ENCODE results near the gene LRRC3B. TPM values are rescaled to one million over a fixed set of nuclear protein-coding genes. Genes with fewer than 3 reads are reported as not detected.

Gene LRRC3B
- total and polyA plus RNA-seq, 7 donors, result under 0.01 to 1.1 (median 0.41) TPM; not detected in 2

DNA sequence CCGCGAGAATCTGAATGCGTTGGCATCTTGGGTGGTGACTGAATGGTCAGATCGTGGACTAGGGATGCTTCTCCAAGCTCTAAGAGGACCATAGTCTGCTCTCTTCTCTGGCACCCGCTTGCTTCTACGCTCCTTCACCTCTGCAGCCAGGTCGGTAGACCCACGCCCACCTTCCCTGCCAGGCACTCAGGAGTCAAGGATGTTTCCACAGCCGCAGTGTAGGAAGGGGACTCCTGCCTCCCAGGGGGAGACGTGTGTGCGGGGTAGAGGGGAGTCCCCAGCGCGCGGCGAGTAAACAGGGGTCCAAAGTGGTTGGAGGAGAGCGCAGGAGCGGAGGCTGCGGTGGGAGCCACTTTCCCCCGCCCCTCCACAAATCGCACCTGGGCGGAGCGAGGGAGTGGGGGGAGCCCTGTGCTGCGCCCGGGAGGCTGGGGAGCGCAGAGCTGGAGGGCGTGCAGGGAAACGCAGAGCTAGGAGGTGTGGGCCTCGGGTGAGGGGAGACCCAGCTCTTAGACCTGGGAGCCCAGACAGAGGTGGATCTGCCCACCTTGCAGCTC lies 1.7 kb downstream of the LRRC3B start:
- TF ChIP-seq EP300 (IDR thresholded peaks at IDR 0.05), result no peak
- TF ChIP-seq, protein P1, sequence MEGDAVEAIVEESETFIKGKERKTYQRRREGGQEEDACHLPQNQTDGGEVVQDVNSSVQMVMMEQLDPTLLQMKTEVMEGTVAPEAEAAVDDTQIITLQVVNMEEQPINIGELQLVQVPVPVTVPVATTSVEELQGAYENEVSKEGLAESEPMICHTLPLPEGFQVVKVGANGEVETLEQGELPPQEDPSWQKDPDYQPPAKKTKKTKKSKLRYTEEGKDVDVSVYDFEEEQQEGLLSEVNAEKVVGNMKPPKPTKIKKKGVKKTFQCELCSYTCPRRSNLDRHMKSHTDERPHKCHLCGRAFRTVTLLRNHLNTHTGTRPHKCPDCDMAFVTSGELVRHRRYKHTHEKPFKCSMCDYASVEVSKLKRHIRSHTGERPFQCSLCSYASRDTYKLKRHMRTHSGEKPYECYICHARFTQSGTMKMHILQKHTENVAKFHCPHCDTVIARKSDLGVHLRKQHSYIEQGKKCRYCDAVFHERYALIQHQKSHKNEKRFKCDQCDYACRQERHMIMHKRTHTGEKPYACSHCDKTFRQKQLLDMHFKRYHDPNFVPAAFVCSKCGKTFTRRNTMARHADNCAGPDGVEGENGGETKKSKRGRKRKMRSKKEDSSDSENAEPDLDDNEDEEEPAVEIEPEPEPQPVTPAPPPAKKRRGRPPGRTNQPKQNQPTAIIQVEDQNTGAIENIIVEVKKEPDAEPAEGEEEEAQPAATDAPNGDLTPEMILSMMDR (IDR thresholded peaks at IDR 0.05), result no peak
- no peak for TF ChIP-seq POLR2AphosphoS5 (IDR thresholded peaks at IDR 0.05)
- no peak for TF ChIP-seq POLR2A (IDR thresholded peaks at IDR 0.05)
- Histone ChIP-seq H3K9me3 (no peaks in the 10 kb centered on the region), H3K4me3 (peak overlapping the region in 3 of 4 donors; percentile 35 to 48 (median 44)), H3K36me3 (no peaks in the 10 kb centered on the region), H3K27me3 (peaks cover 9 to 48% (median 21%) of the 10 kb centered on the region in 3 donors), H3K27ac (no peak overlapping the region), H3K4me1 (peaks cover 0 to 20% (median 15%) of the 10 kb centered on the region in 4 donors)
- 6 to 13% methylated on average over 28 of the region's 28 CpGs for WGBS, 2 donors
- intact Hi-C loops (cut with DNase I), result no loop called here
- peak; percentile 58 for DNase-seq

DNA sequence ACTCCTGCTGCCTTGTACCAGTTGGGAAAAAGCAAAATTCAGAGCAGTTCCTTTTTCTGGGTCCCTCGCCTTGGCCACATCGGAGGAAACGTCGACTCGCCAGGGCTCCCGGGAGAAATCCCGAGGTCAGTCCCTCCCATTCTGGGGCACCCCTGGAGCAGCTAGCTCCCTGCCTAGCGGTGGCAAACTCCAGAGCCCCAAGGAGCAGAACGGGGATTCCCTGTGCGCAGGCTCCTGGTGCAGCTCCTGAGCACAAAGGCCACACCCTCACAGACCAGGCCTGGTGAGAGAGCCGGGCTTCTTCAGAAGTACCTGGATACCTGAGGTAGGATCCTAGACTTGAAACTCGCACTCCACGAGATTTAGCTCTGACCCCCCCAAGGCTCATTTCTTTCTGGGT lies 2.6 kb downstream of the LRRC3B start:
- WGBS, 2 donors, result 43 to 46% methylated on average over 13 of the region's 13 CpGs
- peaks cover 9 to 41% (median 21%) of the 10 kb centered on the region in 3 donors for H3K27me3 ChIP-seq
- no peak for TF ChIP-seq POLR2AphosphoS5 (IDR thresholded peaks at IDR 0.05)
- TF ChIP-seq POLR2A (IDR thresholded peaks at IDR 0.05), result no peak
- TF ChIP-seq, protein P1 (IDR thresholded peaks at IDR 0.05), result no peak
- no peak for TF ChIP-seq EP300 (IDR thresholded peaks at IDR 0.05)
- H3K36me3 ChIP-seq, result no peaks in the 10 kb centered on the region
- H3K27ac ChIP-seq, result no peak overlapping the region
- H3K4me3 ChIP-seq, result no peak overlapping the region
- intact Hi-C loops (cut with DNase I), result no loop called here
- peaks cover 0 to 20% (median 15%) of the 10 kb centered on the region in 4 donors for H3K4me1 ChIP-seq
- DNase-seq, result no peak
- H3K9me3 ChIP-seq, result no peaks in the 10 kb centered on the region

DNA sequence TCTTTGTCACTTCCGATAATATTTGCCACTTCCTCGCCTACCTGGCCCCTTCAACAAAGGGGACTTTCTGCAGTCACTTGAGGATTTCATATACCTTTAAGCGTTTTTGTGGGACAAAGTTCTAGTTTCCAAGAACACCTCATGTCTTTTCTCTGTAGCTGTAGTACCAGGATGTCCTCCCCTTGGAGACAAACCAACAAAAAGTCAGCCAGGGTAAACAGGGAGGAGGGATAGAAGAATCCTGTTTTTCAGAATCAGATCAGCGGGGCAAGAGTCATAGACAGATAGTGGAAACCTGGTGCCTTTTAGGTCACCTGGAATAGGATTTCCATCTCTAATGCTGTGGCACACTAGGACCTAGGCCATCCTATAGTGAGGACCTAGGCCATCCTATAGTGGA lies 4.5 kb downstream of the LRRC3B start:
- Histone ChIP-seq H3K9me3 (no peaks in the 10 kb centered on the region), H3K4me1 (peaks cover 0 to 18% (median 14%) of the 10 kb centered on the region in 4 donors), H3K4me3 (no peak overlapping the region), H3K36me3 (no peaks in the 10 kb centered on the region), H3K27me3 (peaks cover 6 to 24% (median 20%) of the 10 kb centered on the region in 3 donors), H3K27ac (no peak overlapping the region)
- no peak for DNase-seq
- TF ChIP-seq, protein P1 (IDR thresholded peaks at IDR 0.05), result no peak
- no peak for TF ChIP-seq POLR2AphosphoS5 (IDR thresholded peaks at IDR 0.05)
- no peak for TF ChIP-seq EP300 (IDR thresholded peaks at IDR 0.05)
- intact Hi-C loops (cut with DNase I), result no loop called here
- 81 to 86% methylated on average over 4 of the region's 4 CpGs for WGBS, 2 donors

DNA sequence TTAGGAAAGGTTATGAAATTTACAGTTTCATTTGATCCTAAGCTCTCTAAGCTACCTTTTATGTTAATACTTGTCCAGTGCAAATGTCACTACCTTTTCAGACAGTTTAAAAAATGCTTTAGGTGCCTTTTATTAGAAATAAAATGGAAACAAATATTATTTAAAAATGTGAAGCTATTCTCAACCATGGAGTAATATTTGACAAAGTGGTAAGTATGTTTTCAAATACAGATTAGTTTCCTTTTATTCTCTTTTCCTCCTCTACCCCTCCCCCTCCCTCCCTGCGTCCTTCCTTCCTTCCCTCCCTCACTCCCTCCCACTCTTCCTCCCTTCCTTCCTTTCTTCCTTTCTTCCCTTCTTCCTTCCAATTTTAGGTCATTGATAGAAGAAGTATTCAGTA lies 6.3 kb downstream of the LRRC3B start:
- no peaks in the 10 kb centered on the region for H3K36me3 ChIP-seq
- TF ChIP-seq POLR2AphosphoS5 (IDR thresholded peaks at IDR 0.05) (no peak), POLR2A (IDR thresholded peaks at IDR 0.05) (no peak), EP300 (IDR thresholded peaks at IDR 0.05) (no peak)
- TF ChIP-seq, protein P1 (IDR thresholded peaks at IDR 0.05), result no peak
- intact Hi-C loops (cut with DNase I), result no loop called here
- no peak for DNase-seq
- no peaks in the 10 kb centered on the region for H3K4me1 ChIP-seq
- 47 to 88% methylated on average over 1 of the region's 1 CpG for WGBS, 2 donors
- no peak overlapping the region for H3K27ac ChIP-seq
- H3K4me3 ChIP-seq, result no peak overlapping the region
- H3K9me3 ChIP-seq, result no peaks in the 10 kb centered on the region
- peaks cover 0 to 7% (median 6%) of the 10 kb centered on the region in 3 donors for H3K27me3 ChIP-seq
